GM21390 (cell line): ENCODE data around the gene DAP3.
"Not testable (repeated sequence)": the region's sequence is repeated elsewhere in the genome, so short reads cannot be mapped to it uniquely, and the experiment has no call there.

ENCODE experiments used
- ATAC-seq: cut with Tn5 transposase; IDR thresholded peaks from one replicate; pipeline ENCODE4 v1.9.1; 2021; ENCODE audit not compliant: unreplicated experiment

Gene DAP3

DNA sequence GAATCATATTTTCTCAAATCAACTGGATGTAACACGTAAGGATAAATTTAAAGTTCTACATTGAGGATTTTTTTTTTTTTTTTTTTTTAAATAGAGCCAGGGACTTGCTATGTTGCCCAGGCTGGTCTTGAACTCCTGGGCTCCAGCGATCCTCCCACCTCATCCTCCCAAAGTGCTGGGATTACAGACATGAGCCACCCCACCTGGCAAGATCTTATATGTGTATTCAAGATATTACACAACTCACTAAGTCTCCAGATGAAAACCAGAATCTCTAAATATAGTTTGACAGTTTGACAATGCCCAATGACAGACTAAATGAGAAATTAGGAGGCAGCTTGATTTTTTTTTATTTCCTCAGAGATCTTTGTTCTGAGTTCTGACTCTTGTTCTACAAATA lies 7.1 kb upstream of the DAP3 start:
- ATAC-seq, result no peak

DNA sequence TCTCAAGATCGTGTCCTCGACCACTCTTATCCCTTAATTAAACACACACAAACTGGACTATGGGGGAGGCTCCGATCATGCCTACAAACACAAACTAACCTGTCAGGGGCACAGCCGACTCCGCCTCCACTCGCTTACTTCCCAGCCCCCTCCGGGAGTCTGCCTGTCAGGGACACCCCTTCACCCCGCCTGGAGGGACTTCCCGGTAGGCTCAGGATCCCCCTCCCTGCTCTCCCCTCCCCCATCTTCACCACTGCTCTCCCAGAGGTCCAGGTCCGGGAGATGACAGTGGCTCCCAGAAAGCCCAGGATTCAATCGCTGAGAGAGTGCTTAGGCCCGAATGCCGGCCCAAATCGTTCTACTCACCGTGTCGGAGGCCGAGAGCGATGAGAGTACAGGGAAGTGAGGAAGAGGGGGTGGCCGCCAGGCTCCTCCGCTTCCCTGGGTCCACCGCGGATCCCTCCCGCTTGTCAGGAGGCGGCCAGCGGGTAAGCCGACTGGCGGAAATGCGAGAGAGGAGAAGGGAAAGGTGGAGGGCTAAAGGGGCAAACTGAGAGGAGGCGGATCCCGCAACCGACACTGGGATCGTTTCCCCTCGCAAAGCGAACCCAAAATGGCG lies 1.1 kb upstream of the DAP3 start:
- peak; percentile 18 for ATAC-seq

DNA sequence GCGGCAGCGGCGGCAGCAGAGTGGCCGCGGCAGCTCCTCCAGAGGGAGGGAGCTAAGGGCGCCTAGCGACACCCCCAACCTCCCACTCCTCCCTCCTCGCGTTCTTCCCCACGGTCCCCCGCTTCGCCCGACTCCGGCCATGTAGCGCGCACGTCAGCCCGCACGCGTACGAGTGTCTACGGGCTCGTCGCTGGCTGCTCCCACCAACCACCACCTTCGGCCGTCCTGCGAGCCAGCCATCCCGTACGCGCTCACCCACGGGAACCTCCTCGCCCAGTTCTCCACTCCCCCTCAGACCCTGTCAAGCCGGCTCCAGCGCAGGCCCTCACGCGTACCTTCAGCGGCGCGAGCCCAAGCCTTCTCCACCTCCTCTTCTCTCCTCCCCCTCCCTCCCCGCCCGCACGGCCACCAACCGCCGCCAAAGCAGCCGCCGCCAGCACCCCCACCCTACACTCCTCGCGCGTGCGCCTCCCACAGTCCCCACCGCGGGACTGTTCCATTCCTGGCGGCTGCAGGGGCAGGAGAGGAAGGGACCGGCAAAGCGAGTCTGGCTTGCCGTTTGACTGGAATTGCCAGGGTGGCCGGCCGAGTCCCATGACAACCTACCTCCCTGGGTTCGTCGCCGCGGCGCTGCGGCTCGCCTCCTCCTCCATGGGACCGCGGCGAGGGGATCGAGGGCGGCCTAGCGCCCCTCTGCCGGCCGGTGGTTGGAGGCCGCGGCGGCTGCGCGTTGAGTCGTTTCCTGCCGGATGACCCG lies 389 bp upstream of the DAP3 start, which contains the start of gene YY1AP1:
TSS of gene YY1AP1 (minus strand) at position 451 of the 757 bp plus-strand sequence. CDS start 8,338 bp downstream, outside the sequence.
- ATAC-seq, result peak; percentile 73

GRCh38 chr1:155691992-155692528 lies 3.2 kb downstream of the DAP3 start:
- no peak for ATAC-seq

DNA sequence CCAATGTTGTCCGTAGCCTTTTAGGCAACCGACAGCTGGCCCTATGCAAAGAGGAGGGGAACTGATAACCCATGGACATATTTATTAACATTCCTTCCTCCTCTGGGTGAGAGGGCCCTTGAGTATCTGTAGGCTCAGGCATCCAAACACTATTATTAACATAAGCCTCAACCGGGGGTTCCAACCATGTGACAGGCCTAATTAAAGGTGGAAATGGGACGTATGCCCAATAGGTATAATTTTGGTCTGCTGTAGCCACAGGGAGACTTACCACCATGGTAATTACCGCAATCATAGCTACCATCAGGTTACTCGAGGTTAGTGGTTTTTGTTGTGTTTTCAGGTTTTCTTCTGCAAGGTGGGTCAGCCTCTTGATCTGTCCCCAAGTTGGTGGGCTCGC lies 5.3 kb downstream of the DAP3 start:
- no peak for ATAC-seq

- ATAC-seq, result no peak
Measured at GRCh38 chr1:155695072-155695471, 6.2 kb downstream of the DAP3 start.

DNA sequence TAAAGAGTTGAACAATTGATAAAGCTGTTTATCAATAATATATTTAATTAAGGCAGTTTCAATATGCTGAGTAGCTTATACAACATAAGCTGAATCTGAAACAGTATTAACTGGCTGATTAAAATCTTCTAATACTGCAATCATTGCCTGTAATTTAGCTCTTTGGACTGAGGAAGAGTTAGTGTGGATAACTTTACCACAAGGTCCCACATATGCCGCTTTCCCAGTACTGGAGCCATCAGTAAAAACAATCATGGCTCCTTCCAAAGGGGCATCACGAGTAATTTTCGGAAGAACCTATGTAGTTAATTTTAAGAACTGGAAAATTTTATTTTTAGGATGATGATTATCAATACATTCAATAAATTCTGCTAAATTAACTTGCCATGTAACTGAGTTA lies 6.7 kb downstream of the DAP3 start:
- no peak for ATAC-seq

GRCh38 chr1:155696524-155696923 lies 7.6 kb downstream of the DAP3 start:
- no peak for ATAC-seq

- ATAC-seq, result no peak
Measured at GRCh38 chr1:155697046-155697445, 8.2 kb downstream of the DAP3 start.

DNA sequence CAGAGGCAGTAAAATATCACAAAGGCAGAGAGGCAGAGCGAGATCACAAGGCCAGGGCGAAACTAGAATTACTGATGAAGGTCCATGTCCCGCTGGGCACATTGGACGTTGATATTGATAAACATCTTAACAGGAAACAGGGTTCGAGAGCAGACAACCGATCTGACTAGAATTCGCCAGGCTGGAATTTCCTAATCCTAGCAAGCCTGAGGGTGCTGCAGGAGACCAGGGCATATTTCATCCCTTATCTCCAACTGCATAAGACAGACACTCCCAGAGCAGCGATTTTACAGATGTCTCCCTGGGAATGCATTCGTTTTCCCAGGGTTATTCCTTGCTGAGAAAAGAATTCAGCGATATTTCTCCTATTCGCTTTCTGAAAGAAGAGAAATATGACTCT lies 8.7 kb downstream of the DAP3 start:
- ATAC-seq, result not testable (repeated sequence)

GRCh38 chr1:155698382-155699038 lies 9.6 kb downstream of the DAP3 start:
- no peak for ATAC-seq

- ATAC-seq, result not testable (repeated sequence)
Measured at GRCh38 chr1:155699062-155699461, 10.2 kb downstream of the DAP3 start.

DNA sequence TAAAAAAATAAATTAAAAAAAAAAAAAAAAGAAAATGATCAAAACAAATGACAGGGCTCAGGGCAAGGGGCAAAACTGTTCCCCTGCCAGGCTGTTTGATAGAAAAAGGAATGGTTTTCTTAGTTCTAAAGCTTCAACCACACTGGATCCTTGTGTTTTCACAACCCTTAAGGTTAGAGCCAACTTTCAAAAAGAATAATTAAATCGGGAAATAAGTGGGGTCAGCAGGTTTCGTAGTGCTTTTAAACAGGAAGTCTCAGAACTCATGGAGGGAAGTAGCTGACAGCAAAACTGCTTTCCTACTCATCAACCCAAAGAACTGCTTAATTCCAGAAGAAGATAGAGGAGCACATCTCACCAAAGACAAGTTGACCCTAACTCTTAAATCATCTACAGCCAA lies 12.8 kb downstream of the DAP3 start:
- ATAC-seq, result not testable (repeated sequence)

- ATAC-seq, result no peak
Measured at GRCh38 chr1:155703216-155703615, 14.3 kb downstream of the DAP3 start.

DNA sequence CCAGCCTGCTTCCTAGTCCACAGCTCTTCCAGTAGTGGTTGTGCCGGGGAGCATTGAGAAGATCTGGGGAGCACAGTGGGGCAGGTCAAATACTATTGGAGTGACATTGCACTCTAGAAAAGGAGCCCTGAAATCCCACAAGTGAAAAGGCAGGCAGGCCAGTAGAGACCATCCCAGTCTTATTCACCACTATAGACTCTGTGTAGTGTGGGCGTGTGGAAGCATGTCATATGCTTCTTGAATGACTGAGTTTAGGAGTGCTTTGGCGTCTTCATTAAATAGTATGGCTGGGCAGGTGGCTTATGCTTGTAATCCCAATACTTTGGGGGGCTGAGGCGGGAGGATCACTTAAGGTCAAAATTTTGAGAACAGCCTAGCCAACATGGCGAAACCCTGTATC lies 15.5 kb downstream of the DAP3 start:
- not testable (repeated sequence) for ATAC-seq

- no peak for ATAC-seq
Measured at GRCh38 chr1:155706139-155706538, 17.2 kb downstream of the DAP3 start.

DNA sequence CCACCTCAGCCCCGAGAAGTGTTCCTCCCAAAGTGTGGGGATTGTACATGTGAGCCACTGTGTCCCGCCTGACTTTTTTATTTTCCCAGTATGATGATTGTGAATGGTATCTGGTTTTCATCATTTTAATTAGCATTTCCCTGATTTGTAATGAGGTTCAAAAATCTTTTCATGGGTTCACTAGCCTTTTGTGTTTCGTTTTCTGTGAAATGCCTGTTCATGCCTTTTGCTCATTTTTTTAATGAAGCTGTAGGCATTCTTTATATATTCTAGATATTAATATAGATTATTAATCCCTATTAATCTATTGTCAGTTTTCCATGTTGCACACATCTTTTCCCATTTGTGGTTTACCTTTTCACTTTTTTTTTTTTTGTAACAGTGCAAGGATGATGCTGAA lies 20.5 kb downstream of the DAP3 start:
- ATAC-seq, result no peak

- ATAC-seq, result not testable (repeated sequence)
Measured at GRCh38 chr1:155711457-155711856, 22.6 kb downstream of the DAP3 start.

GRCh38 chr1:155712636-155713035 lies 23.7 kb downstream of the DAP3 start:
- not testable (repeated sequence) for ATAC-seq

GRCh38 chr1:155713075-155713474 lies 24.2 kb downstream of the DAP3 start:
- no peak for ATAC-seq

DNA sequence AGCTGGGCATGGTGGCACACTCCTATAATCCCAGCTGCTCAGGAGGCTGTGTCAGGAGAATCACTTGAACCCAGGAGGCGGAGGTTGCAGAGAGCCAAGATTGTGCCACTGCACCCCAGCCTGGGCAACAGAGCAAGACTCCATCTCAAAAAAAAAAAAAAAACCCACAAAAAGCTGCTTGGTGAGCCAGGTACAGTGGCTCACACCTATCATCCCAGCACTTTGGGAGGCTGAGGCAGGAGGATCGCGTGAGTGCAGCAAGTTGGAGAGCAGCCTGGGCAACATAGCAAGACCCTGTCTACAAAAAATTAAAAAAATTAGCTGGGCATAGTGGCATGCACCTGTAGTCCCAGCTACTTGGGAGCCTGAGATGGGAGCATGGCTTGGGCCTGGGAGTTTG lies 26.2 kb downstream of the DAP3 start:
- not testable (repeated sequence) for ATAC-seq

DNA sequence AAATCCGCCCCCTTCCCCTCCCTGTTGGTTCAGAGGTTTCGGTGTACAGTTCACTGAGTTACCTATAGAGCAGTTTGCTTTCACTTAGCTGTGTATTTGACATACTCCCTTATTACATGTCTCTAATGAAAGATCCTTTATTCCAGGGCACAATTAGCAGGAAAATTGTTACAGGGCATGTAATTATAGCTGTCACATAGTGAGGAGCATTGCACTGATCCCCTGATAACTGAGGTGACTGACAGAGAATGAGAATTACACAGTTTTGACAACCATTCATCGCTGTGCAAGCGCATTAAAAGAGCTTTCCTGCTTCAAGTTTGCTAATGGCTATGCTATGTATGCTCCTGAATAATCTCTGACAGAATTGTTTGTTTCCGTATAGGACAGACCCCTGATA lies 26.9 kb downstream of the DAP3 start:
- no peak for ATAC-seq
